ENCODE results near the gene PCSK5.

Gene PCSK5

DNA sequence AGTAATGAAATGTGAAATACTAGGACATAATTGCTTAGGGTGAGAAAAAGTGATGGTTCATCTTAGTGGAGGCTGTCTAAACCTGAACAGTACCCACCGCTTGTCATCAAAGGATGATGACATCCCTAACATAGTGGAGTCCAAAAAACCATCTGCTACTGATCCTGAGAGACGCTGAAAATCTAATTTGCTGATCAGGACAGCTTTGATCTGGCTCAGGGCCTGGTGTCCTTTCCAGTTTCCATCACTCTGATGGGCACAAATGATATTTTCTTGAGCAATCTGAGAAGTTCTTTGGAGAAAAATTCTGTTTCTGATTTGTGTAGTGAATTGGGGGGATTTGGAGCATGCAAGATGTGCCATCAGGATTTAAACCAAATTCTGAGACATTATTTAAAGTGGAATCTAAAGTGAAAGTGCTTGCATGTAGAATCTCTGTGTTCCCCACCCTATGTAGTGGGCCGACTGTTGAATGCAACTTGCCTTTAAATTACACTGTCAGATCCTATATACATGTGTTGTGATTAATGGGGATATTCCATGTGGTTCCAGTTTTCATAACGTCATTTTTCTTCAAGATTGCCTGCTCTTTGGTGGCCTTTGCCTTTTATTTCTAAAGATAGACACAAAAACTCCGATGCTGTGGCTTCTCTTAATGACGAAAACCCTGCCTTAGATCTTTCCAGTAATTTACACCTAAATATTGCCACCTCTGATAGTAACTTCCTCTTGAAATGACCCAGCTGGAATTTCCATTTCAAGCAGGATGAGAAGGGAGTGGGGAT is 213.2 kb downstream of the PCSK5 start:
- no peak for DNase-seq (ENCODE audit: low spot score)
- TF ChIP-seq, protein P1, sequence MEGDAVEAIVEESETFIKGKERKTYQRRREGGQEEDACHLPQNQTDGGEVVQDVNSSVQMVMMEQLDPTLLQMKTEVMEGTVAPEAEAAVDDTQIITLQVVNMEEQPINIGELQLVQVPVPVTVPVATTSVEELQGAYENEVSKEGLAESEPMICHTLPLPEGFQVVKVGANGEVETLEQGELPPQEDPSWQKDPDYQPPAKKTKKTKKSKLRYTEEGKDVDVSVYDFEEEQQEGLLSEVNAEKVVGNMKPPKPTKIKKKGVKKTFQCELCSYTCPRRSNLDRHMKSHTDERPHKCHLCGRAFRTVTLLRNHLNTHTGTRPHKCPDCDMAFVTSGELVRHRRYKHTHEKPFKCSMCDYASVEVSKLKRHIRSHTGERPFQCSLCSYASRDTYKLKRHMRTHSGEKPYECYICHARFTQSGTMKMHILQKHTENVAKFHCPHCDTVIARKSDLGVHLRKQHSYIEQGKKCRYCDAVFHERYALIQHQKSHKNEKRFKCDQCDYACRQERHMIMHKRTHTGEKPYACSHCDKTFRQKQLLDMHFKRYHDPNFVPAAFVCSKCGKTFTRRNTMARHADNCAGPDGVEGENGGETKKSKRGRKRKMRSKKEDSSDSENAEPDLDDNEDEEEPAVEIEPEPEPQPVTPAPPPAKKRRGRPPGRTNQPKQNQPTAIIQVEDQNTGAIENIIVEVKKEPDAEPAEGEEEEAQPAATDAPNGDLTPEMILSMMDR (IDR thresholded peaks at IDR 0.05; ENCODE audit: extremely low read depth, missing control alignments) = no peak

DNA sequence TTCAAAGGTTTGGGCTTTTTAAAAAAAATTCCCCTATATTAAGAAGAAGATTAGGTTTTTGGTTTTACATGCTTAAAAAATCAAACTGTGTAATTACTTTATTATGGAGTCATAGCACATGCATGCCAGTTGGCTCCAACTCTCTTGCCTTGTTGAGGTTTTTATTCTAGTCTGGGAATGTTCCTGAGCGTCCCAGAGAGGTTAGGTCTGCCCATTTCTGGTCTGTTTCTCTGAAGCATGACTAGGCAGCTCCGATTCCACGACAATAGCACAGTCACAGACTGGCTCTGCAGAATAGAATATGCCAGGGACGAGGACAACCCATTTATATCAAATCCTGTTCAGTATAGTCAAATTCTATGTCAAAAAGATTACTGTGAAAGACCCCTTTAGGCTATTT is 217.0 kb downstream of the PCSK5 start:
- TF ChIP-seq, protein P1 (IDR thresholded peaks at IDR 0.05; ENCODE audit: extremely low read depth, missing control alignments) = no peak
- no peak for DNase-seq (ENCODE audit: low spot score)

DNA sequence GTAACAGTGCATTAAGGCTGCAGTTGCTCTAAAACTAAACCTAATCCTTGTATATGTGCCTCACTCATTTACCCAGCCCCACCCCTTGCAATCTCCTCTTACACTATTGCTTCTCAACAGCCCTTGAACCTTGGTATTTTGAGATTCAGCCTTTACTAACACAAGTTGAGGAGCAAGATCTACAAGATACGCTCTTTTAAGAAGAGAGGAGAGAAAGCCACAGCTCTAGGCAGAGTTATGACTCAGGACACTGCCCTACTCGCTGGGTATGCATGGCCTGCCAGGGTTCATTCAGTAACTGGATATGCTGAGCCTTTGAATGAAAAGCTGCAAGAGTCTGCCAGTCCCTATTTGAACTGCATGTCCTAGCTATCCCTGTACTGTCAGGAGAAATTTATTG is 219.5 kb downstream of the PCSK5 start:
- TF ChIP-seq, protein P1 (IDR thresholded peaks at IDR 0.05; ENCODE audit: extremely low read depth, missing control alignments) = no peak
- DNase-seq (ENCODE audit: low spot score) = no peak

DNA sequence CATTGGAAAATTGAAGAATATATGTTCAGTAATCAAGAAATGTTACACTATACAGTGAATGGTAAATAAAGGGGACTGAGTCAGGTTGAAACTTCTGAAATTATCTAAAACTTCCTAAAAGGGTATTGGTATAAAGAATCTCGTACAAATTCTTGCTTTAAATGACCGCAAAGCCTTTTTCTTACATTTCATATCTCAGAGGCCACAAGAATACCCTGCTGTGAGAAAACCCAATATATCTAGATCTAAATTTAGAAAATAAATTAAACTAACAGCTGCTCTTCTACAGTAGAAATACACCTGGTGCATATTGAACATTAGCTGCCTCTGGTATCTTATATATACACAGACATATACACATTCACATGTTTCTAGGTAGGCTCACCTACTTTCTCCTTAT is 221.7 kb downstream of the PCSK5 start:
- DNase-seq (ENCODE audit: low spot score) = no peak
- TF ChIP-seq, protein P1 (IDR thresholded peaks at IDR 0.05; ENCODE audit: extremely low read depth, missing control alignments) = no peak

DNA sequence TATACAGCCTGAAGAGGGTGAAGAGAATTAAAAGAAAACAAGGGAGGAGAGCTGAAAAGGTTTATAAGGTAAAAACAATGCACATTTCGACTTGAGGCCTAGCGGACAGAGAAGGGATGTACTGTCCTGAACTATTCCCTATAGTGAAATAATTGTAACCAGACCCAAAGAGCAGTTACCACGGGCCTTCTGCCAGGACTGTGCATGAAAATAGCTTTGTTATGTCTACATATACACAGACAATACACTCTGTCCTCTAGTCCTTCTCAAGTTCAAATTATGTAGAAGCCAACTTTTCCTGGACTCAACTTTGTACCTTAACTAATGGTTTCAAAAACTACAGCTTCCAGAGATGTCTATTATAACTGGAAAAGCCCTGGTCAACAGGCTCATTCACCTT is 223.7 kb downstream of the PCSK5 start:
- DNase-seq (ENCODE audit: low spot score) = no peak
- TF ChIP-seq, protein P1 (IDR thresholded peaks at IDR 0.05; ENCODE audit: extremely low read depth, missing control alignments) = no peak

DNA sequence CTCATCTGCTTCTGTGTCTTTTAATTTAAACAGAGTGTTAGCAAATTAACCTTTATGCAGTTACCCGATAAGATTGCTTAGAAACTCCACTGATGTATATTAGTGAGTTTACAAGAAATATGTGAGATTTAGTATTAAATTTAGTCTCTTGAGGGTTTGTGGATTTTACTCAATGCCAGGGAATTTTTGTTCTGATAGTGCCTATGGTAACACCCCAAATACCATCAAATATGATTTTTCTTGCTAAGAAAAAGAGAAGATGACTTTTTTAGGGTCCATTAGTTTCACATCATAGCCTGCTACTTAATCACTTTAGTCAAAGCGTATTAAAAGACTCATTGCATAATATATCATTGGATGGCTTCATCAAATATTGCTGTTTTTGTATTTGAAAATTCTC is 224.9 kb downstream of the PCSK5 start:
- DNase-seq (ENCODE audit: low spot score) = no peak
- TF ChIP-seq, protein P1 (IDR thresholded peaks at IDR 0.05; ENCODE audit: extremely low read depth, missing control alignments) = no peak

DNA sequence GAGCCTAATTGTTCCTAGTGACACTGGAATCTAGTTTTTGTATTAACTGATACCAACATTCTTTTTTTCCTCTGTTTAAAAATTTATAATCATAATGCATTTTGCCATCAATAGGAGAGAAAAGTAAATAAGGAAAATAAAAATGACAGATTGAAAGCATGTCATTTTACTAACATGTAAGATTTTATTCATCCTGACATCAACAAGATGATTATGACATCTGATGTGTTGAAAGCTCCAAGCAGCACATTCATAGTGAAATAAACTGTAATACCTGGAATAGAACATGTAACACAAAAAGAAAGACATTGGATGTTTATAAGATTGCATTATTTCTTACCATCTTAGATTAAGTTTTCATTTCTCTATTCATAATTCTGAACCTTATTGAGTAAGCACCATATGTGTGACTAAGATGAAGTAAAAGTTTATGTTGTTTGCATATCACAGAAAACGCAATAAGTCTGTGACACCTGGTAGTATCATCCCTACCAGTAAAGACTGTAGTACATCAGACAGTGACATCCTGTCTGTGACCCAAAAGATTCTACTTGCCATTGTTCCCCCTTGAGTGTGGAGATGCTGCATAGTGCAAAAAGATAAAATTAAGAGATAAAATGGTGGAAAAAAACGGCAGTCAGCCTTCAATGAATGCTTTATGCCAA is 225.6 kb downstream of the PCSK5 start:
- TF ChIP-seq, protein P1 (IDR thresholded peaks at IDR 0.05; ENCODE audit: extremely low read depth, missing control alignments) = no peak
- no peak for DNase-seq (ENCODE audit: low spot score)

Measured in GM20000 (cell line).